ENCODE data around the gene NPIPB9. TPM values are rescaled to one million over a fixed set of nuclear protein-coding genes. Genes with fewer than 3 reads are reported as not detected.
"Not testable (repeated sequence)": the region's sequence is repeated elsewhere in the genome, so short reads cannot be mapped to it uniquely, and the experiment has no call there.

NPIPB9 gene
- total and polyA plus RNA-seq, 2 of the 4 experiments (the other 2 are of a cell fraction) = 0.15 TPM; not detected in 1

GRCh38 chr16:28739787-28740186, 11.8 kb upstream of the NPIPB9 start:
- H3K4me2 ChIP-seq (ENCODE audit: low read depth, low read length); H3K4me3 ChIP-seq (ENCODE audit: insufficient read depth, low read depth, low read length); H2BK20ac ChIP-seq (ENCODE audit: low read depth, low read length); H3K23ac ChIP-seq (ENCODE audit: low read depth, low read length); H3K18ac ChIP-seq (ENCODE audit: low read depth, low read length); H3K9me3 ChIP-seq (ENCODE audit: control insufficient read depth, insufficient read depth, low read length); H3K4ac ChIP-seq (ENCODE audit: low read depth, low read length); H4K91ac ChIP-seq (ENCODE audit: insufficient read depth, low read depth, low read length); H2AK9ac ChIP-seq (replicated peaks; ENCODE audit: low read depth, low read length, poor library complexity); DNase-seq; H3K9me1 ChIP-seq (ENCODE audit: insufficient read depth, low read length); H3K56ac ChIP-seq (ENCODE audit: extremely low read depth, insufficient read depth, low read length); H3K27ac ChIP-seq (ENCODE audit: insufficient read depth, low read length); intact Hi-C loops (cut with micrococcal nuclease); H3K27me3 ChIP-seq (ENCODE audit: control insufficient read depth, insufficient read depth, low read length); H3K79me1 ChIP-seq (ENCODE audit: low read depth in 1 of 2, low read length in 2 of 2); H3K14ac ChIP-seq (replicated peaks; ENCODE audit: low read depth, low read length); H4K5ac ChIP-seq (ENCODE audit: low read depth, low read length); dilution Hi-C loops (cut with HindIII; ENCODE audit: low sequenced_read_pairs, unreplicated experiment); H2BK120ac ChIP-seq (ENCODE audit: low read depth, low read length); H2AK5ac ChIP-seq (ENCODE audit: low read depth, low read length); in situ Hi-C loops (cut with MboI; ENCODE audit: low sequenced_read_pairs); H3K36me3 ChIP-seq (ENCODE audit: control insufficient read depth, insufficient read depth, low read length); POLR2A ChIA-PET (ENCODE audit: unreplicated experiment); CTCF ChIA-PET; BruUV-seq (replicated peaks); H4K8ac ChIP-seq (ENCODE audit: low read depth in 2 of 2, low read length in 2 of 2); H3K9ac ChIP-seq (ENCODE audit: low read depth, low read length); H4K20me1 ChIP-seq (ENCODE audit: insufficient read depth, low read length); H3K4me1 ChIP-seq (ENCODE audit: control insufficient read depth, insufficient read depth, low read length); H2AFZ ChIP-seq (replicated peaks; ENCODE audit: low read length, poor library complexity); H2BK5ac ChIP-seq (ENCODE audit: low read depth, low read length, poor library complexity, severe bottlenecking); H2BK15ac ChIP-seq (ENCODE audit: low read depth, low read length): not testable (repeated sequence)
- whole genome bisulfite sequencing, 2 experiments (ENCODE audit: extremely low coverage in 2 of 2, insufficient read length in 1 of 2) = no CpG with 5 or more reads among the region's 9 CpGs
- 0 out of 2 replicates have a peak, but pooled peaks have one; percentile 41 for ATAC-seq (ENCODE audit: low read depth)

DNA sequence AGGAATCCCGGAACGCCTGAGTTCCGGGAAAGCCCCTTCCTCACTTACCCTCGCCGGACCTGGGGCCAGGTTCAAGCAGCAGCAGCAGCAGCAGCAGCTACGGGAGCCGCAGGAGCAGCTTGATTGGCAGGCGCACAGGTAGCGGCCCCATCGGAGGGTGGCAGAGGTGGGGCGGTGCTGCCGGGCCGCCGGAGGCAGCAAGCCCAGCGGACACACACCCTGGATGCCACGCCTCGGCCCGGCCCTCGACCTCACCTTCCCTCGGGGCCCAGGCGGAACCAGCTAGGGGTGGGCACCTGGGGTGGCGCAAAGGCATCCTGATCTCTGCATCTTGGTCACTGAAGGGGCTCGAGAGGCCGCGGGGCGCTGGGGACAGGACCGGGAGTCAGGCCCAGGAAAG, 11.0 kb upstream of the NPIPB9 start:
- in situ Hi-C loops (cut with MboI; ENCODE audit: low sequenced_read_pairs); H3K4me2 ChIP-seq (ENCODE audit: low read depth, low read length); H3K4me1 ChIP-seq (ENCODE audit: control insufficient read depth, insufficient read depth, low read length); H2BK15ac ChIP-seq (ENCODE audit: low read depth, low read length); H4K5ac ChIP-seq (ENCODE audit: low read depth, low read length); H3K56ac ChIP-seq (ENCODE audit: extremely low read depth, insufficient read depth, low read length); H3K27ac ChIP-seq (ENCODE audit: insufficient read depth, low read length); H2AFZ ChIP-seq (replicated peaks; ENCODE audit: low read length, poor library complexity); CTCF ChIA-PET; H3K14ac ChIP-seq (replicated peaks; ENCODE audit: low read depth, low read length); H3K9me3 ChIP-seq (ENCODE audit: control insufficient read depth, insufficient read depth, low read length); H3K18ac ChIP-seq (ENCODE audit: low read depth, low read length); ATAC-seq (ENCODE audit: low read depth); BruUV-seq (replicated peaks); H3K4me3 ChIP-seq (ENCODE audit: insufficient read depth, low read depth, low read length); H3K27me3 ChIP-seq (ENCODE audit: control insufficient read depth, insufficient read depth, low read length); H3K79me1 ChIP-seq (ENCODE audit: low read depth in 1 of 2, low read length in 2 of 2); H2AK5ac ChIP-seq (ENCODE audit: low read depth, low read length); H4K8ac ChIP-seq (ENCODE audit: low read depth in 2 of 2, low read length in 2 of 2); H2BK120ac ChIP-seq (ENCODE audit: low read depth, low read length); intact Hi-C loops (cut with micrococcal nuclease); H4K91ac ChIP-seq (ENCODE audit: insufficient read depth, low read depth, low read length); H3K36me3 ChIP-seq (ENCODE audit: control insufficient read depth, insufficient read depth, low read length); H2AK9ac ChIP-seq (replicated peaks; ENCODE audit: low read depth, low read length, poor library complexity); DNase-seq; H3K9ac ChIP-seq (ENCODE audit: low read depth, low read length); H3K4ac ChIP-seq (ENCODE audit: low read depth, low read length); H2BK5ac ChIP-seq (ENCODE audit: low read depth, low read length, poor library complexity, severe bottlenecking); H3K23ac ChIP-seq (ENCODE audit: low read depth, low read length); H3K9me1 ChIP-seq (ENCODE audit: insufficient read depth, low read length); dilution Hi-C loops (cut with HindIII; ENCODE audit: low sequenced_read_pairs, unreplicated experiment); H2BK20ac ChIP-seq (ENCODE audit: low read depth, low read length); POLR2A ChIA-PET (ENCODE audit: unreplicated experiment); H4K20me1 ChIP-seq (ENCODE audit: insufficient read depth, low read length): not testable (repeated sequence)
- WGBS, 2 experiments (ENCODE audit: extremely low coverage in 2 of 2, insufficient read length in 1 of 2) = no CpG with 5 or more reads among the region's 27 CpGs
